HepG2 (cell line): ENCODE results near the gene CCN2. TPM values are rescaled to one million over a fixed set of nuclear protein-coding genes. Genes with fewer than 3 reads are reported as not detected.

Experiments used
- ADNP ChIP-seq: sonication (generic); formaldehyde crosslinking; IDR thresholded peaks from 2 replicates; pipeline ENCODE4 v1.4.0; 2020; ENCODE audit warnings: missing genetic modification reagents
- CCAR2 ChIP-seq: fragments of 200-400 bp; formaldehyde crosslinking; optimal IDR thresholded peaks from 2 replicates; pipeline ENCODE3; 2018; ENCODE audit warnings: low read depth, mild to moderate bottlenecking, low read length, moderate library complexity
- CEBPB ChIP-seq: IDR thresholded peaks from 2 replicates; pipeline ENCODE4 v1.6.1; 2011; ENCODE audit warnings: low read depth, low read length, improper control_type of control experiment, borderline replicate concordance
- FOXM1 ChIP-seq: sonication (generic); formaldehyde crosslinking; IDR thresholded peaks from 2 replicates; pipeline ENCODE4 v1.5.0; 2020; ENCODE audit warnings: missing genetic modification reagents
- HES4 ChIP-seq: sonication (generic); formaldehyde crosslinking; IDR thresholded peaks from 2 replicates; pipeline ENCODE4 v1.9.0; 2021; ENCODE audit warnings: mild to moderate bottlenecking, missing genetic modification reagents, borderline replicate concordance
- KDM3A ChIP-seq: IDR thresholded peaks from 2 replicates; pipeline ENCODE4 v1.6.1; 2018; ENCODE audit warnings: low read depth, missing compliant biosample characterization
- KLF16 ChIP-seq, 2 experiments: sonication (generic) in 1 of 2; formaldehyde crosslinking in 1 of 2; IDR thresholded peaks; 2 replicates each; pipeline versions ENCODE4 v1.6.1 to v1.8.0; 2016 to 2023; ENCODE audit warnings: missing genetic modification reagents in 2 of 2, missing compliant biosample characterization in 1 of 2
- RAD51 ChIP-seq: fragments of 450-650 bp; IDR thresholded peaks from 2 replicates; pipeline ENCODE4 v1.6.1; 2016; ENCODE audit warnings: borderline replicate concordance
- RFXANK ChIP-seq: IDR thresholded peaks from 2 replicates; pipeline ENCODE4 v1.6.1; 2016
- SRSF9 ChIP-seq: fragments of 200-400 bp; formaldehyde crosslinking; IDR thresholded peaks from 2 replicates; pipeline ENCODE4 v1.6.1; 2018; ENCODE audit warnings: borderline replicate concordance, mild to moderate bottlenecking, low read depth, low read length; ENCODE audit not compliant: insufficient read depth, poor library complexity, severe bottlenecking
- ZBTB7A ChIP-seq: sonication (generic); formaldehyde crosslinking; IDR thresholded peaks from 2 replicates; pipeline ENCODE4 v1.8.0; 2022; ENCODE audit warnings: mild to moderate bottlenecking, missing genetic modification reagents
- ZNF256 ChIP-seq: sonication (generic); formaldehyde crosslinking; conservative IDR thresholded peaks from 2 replicates; pipeline ENCODE4 v1.4.0; 2020; ENCODE audit warnings: missing genetic modification reagents
- ZNF333 ChIP-seq: sonication (generic); formaldehyde crosslinking; IDR thresholded peaks from 2 replicates; pipeline ENCODE4 v1.4.0; 2020; ENCODE audit warnings: mild to moderate bottlenecking, missing genetic modification reagents, borderline replicate concordance
- ZNF446 ChIP-seq: sonication (generic); formaldehyde crosslinking; IDR thresholded peaks from 2 replicates; pipeline ENCODE4 v1.5.0; 2020; ENCODE audit warnings: mild to moderate bottlenecking, missing genetic modification reagents
- ZNF768 ChIP-seq: sonication (generic); formaldehyde crosslinking; IDR thresholded peaks from 2 replicates; pipeline ENCODE4 v1.4.0; 2020; ENCODE audit warnings: missing genetic modification reagents
- ZNF883 ChIP-seq: sonication (generic); formaldehyde crosslinking; IDR thresholded peaks from 2 replicates; pipeline ENCODE4 v1.5.1; 2020; ENCODE audit warnings: mild to moderate bottlenecking, missing genetic modification reagents; ENCODE audit errors: not compliant biosample characterization
- polyA plus RNA-seq, 8 experiments: library from polyadenylated mRNA; depleted of rRNA in 3 of 8; stranded (reverse) in 7 of 8; unstranded in 1 of 8; fragments of >200 nt; fragmentation: Illumina TruSeq in 4 of 8; extraction: Trizol in 4 of 8; gene quantifications; 2 replicates each; pipeline versions ENCODE4 v1.2.1 to v1.2.3, GENCODE V29; 2011 to 2016; ENCODE audit warnings: low read depth in 4 of 8, missing spikeins in 1 of 8, mixed read lengths in 1 of 8; ENCODE audit not compliant: insufficient read depth in 1 of 8
- total RNA-seq, 5 experiments: library from RNA; depleted of rRNA; stranded (reverse); fragments of >200 nt; fragmentation: Illumina TruSeq; extraction: Trizol; gene quantifications; 2 replicates each; pipeline ENCODE4 v1.2.3, GENCODE V29; 2016; ENCODE audit warnings: low read depth in 1 of 5
- TF ChIP-seq, protein P1 (sequence below): sonication (generic); formaldehyde crosslinking; IDR thresholded peaks from 2 replicates; pipeline ENCODE4 v1.5.1; 2020; ENCODE audit warnings: mild to moderate bottlenecking, missing genetic modification reagents, borderline replicate concordance
- TF ChIP-seq, protein P2 (sequence below): sonication (generic); formaldehyde crosslinking; IDR thresholded peaks from 2 replicates; pipeline ENCODE4 v1.8.0; 2022; ENCODE audit warnings: mild to moderate bottlenecking, missing genetic modification reagents, borderline replicate concordance
- TF ChIP-seq, protein P3 (sequence below): sonication (generic); formaldehyde crosslinking; IDR thresholded peaks from 2 replicates; pipeline ENCODE4 v1.4.0; 2020; ENCODE audit warnings: missing genetic modification reagents, borderline replicate concordance

The CCN2 gene
- total and polyA plus RNA-seq, 2 of the 13 experiments (the other 11 are each of a cell fraction or from before 2014, with no cell fraction given) = 34.7 to 316 TPM

DNA sequence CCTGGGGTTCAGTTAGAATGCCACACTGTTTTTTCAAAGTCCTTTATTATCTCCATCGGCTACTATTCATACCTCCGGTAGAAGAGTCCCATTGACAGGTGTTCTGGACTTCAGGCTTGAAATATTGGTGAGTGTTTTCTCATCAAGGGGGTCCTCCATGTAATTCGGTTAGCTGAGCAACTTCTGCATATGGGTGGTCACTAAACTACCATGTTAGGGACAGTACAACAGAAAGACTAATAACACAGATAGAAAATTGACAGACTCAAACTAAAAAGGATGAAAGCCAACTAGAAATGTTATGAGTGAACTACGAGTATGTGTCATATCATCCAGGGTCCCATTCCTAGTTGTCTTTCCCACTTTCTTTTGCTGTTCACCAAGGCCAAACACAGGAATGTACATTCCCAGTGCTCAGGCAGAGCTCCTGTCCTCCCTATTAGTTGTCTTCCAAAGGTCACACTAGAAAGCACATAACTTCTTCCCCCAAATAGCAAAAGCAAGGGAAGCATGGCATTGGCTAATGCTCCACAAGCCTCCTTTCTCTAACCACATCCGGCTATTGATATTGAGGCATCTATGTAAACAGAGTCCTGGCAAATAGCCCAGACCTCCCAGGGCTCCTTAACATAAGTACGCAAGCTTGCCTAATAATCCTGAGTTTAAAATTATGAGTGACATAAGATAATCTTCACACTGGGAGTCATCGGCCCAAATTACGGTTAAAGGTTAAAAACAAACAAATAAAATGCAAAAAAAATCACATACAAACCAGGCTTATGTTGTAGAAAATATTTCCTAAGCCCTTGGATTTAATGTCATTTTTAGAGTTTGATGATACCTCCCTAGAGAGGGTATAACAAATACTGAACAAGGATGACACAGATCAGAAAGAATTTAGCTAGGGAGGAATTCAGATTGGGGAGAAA lies 13.2 kb downstream of the CCN2 start (continued):
- TF ChIP-seq ZNF883 (CRISPR knock-in tag) (no peak), CCAR2 (no peak), KLF16 (CRISPR knock-in tag; IDR thresholded peaks at IDR 0.05) (peak in 1 of 2 experiments; percentile 95; a peak in 2 of 4 replicates), ZNF446 (CRISPR knock-in tag) (no peak), HES4 (CRISPR knock-in tag) (no peak), CEBPB (peak; percentile 83), ZNF256 (CRISPR knock-in tag) (0 out of 2 replicates have a peak, but pooled peaks have one; percentile 19), ZNF333 (CRISPR knock-in tag) (no peak), RFXANK (CRISPR knock-in tag) (no peak), RAD51 (no peak), SRSF9 (no peak), ZBTB7A (CRISPR knock-in tag) (no peak), FOXM1 (CRISPR knock-in tag) (no peak), KDM3A (peak; percentile 76; the same call in 1 of the 2 replicates), ADNP (no peak), ZNF768 (CRISPR knock-in tag) (no peak)
- TF ChIP-seq, protein P1, sequence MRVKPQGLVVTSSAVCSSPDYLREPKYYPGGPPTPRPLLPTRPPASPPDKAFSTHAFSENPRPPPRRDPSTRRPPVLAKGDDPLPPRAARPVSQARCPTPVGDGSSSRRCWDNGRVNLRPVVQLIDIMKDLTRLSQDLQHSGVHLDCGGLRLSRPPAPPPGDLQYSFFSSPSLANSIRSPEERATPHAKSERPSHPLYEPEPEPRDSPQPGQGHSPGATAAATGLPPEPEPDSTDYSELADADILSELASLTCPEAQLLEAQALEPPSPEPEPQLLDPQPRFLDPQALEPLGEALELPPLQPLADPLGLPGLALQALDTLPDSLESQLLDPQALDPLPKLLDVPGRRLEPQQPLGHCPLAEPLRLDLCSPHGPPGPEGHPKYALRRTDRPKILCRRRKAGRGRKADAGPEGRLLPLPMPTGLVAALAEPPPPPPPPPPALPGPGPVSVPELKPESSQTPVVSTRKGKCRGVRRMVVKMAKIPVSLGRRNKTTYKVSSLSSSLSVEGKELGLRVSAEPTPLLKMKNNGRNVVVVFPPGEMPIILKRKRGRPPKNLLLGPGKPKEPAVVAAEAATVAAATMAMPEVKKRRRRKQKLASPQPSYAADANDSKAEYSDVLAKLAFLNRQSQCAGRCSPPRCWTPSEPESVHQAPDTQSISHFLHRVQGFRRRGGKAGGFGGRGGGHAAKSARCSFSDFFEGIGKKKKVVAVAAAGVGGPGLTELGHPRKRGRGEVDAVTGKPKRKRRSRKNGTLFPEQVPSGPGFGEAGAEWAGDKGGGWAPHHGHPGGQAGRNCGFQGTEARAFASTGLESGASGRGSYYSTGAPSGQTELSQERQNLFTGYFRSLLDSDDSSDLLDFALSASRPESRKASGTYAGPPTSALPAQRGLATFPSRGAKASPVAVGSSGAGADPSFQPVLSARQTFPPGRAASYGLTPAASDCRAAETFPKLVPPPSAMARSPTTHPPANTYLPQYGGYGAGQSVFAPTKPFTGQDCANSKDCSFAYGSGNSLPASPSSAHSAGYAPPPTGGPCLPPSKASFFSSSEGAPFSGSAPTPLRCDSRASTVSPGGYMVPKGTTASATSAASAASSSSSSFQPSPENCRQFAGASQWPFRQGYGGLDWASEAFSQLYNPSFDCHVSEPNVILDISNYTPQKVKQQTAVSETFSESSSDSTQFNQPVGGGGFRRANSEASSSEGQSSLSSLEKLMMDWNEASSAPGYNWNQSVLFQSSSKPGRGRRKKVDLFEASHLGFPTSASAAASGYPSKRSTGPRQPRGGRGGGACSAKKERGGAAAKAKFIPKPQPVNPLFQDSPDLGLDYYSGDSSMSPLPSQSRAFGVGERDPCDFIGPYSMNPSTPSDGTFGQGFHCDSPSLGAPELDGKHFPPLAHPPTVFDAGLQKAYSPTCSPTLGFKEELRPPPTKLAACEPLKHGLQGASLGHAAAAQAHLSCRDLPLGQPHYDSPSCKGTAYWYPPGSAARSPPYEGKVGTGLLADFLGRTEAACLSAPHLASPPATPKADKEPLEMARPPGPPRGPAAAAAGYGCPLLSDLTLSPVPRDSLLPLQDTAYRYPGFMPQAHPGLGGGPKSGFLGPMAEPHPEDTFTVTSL (CRISPR knock-in tag) = peak; percentile 99
- TF ChIP-seq, protein P2, sequence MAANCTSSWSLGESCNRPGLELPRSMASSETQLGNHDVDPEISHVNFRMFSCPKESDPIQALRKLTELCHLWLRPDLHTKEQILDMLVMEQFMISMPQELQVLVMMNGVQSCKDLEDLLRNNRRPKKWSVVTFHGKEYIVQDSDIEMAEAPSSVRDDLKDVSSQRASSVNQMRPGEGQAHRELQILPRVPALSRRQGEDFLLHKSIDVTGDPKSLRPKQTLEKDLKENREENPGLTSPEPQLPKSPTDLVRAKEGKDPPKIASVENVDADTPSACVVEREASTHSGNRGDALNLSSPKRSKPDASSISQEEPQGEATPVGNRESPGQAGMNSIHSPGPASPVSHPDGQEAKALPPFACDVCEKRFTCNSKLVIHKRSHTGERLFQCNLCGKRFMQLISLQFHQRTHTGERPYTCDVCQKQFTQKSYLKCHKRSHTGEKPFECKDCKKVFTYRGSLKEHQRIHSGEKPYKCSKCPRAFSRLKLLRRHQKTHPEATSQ = peak; percentile 95; the same call in 1 of the 2 replicates
- TF ChIP-seq, protein P3, sequence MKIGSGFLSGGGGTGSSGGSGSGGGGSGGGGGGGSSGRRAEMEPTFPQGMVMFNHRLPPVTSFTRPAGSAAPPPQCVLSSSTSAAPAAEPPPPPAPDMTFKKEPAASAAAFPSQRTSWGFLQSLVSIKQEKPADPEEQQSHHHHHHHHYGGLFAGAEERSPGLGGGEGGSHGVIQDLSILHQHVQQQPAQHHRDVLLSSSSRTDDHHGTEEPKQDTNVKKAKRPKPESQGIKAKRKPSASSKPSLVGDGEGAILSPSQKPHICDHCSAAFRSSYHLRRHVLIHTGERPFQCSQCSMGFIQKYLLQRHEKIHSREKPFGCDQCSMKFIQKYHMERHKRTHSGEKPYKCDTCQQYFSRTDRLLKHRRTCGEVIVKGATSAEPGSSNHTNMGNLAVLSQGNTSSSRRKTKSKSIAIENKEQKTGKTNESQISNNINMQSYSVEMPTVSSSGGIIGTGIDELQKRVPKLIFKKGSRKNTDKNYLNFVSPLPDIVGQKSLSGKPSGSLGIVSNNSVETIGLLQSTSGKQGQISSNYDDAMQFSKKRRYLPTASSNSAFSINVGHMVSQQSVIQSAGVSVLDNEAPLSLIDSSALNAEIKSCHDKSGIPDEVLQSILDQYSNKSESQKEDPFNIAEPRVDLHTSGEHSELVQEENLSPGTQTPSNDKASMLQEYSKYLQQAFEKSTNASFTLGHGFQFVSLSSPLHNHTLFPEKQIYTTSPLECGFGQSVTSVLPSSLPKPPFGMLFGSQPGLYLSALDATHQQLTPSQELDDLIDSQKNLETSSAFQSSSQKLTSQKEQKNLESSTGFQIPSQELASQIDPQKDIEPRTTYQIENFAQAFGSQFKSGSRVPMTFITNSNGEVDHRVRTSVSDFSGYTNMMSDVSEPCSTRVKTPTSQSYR = peak; percentile 74; the same call in 1 of the 2 replicates
